B cell (primary cell): ENCODE measurements around the gene TSHR. TPM values are rescaled to one million over a fixed set of nuclear protein-coding genes. Genes with fewer than 3 reads are reported as not detected.

Source experiments
- ATAC-seq: fragments of 200-7000 bp; cut with Tn5 transposase; one replicate; pipeline ENCODE4 v1.10.0; 2021; ENCODE audit warnings: low read depth, mild to moderate bottlenecking, moderate number of reproducible peaks, moderate library complexity
- CTCF ChIA-PET: fragments of 350-600 bp; sonication (Branson Sonifier 250); formaldehyde crosslinking; loops from one replicate; lab custom pipeline; 2021; ENCODE audit warnings: antibody characterized with exemption, inconsistent platforms; lab: Charles Lee
- POLR2A ChIA-PET: fragments of 350-600 bp; sonication (Branson Sonifier 250); formaldehyde crosslinking; loops from one replicate; lab custom pipeline; 2021; ENCODE audit warnings: antibody characterized with exemption; lab: Charles Lee
- DNase-seq: peaks from one replicate; pipeline ENCODE4 v3.0.0; 2013
- H2AFZ ChIP-seq: 2 replicates; pipeline ENCODE4 v1.6.1; 2012; ENCODE audit warnings: mild to moderate bottlenecking, low read depth, low read length; ENCODE audit not compliant: insufficient read depth, poor library complexity, severe bottlenecking
- H3K27ac ChIP-seq, 2 donors: 1 replicate in 1 of 2; 2 replicates in 1 of 2; pipeline ENCODE4 v1.5.1; 2012 to 2013; ENCODE audit warnings: low read length in 2 of 2, mild to moderate bottlenecking in 2 of 2, moderate library complexity in 1 of 2
- H3K27me3 ChIP-seq, 4 experiments: fragments of 200-600 bp in 1 of 4; sonication (generic) in 1 of 4; replicated peaks in 1 of 4; 1 replicate in 2 of 4; 2 replicates in 2 of 4; pipeline versions ENCODE4 v1.6.1 to v1.7.0; 2013 to 2016; ENCODE audit warnings: low read length in 3 of 4, mild to moderate bottlenecking in 2 of 4, mixed read lengths in 1 of 4, moderate library complexity in 1 of 4; ENCODE audit not compliant: insufficient read depth in 4 of 4, control insufficient read depth in 3 of 4; ENCODE audit errors: control extremely low read depth in 1 of 4
- H3K36me3 ChIP-seq, 2 experiments: replicated peaks in 1 of 2; 1 replicate in 1 of 2; 2 replicates in 1 of 2; pipeline versions ENCODE4 v1.6.1 to v1.7.1; 2013; ENCODE audit warnings: low read length in 1 of 2; ENCODE audit not compliant: insufficient read depth in 2 of 2, control insufficient read depth in 1 of 2; ENCODE audit errors: control extremely low read depth in 1 of 2, extremely low read depth in 1 of 2
- H3K4me1 ChIP-seq, 2 donors: fragments of 200-600 bp in 1 of 2; sonication (generic) in 1 of 2; 1 replicate in 1 of 2; 2 replicates in 1 of 2; pipeline versions ENCODE4 v1.5.1 to v1.6.1; 2013 to 2017; ENCODE audit warnings: low read length in 2 of 2; ENCODE audit not compliant: control insufficient read depth in 2 of 2, insufficient read depth in 2 of 2
- H3K4me2 ChIP-seq: replicated peaks from 2 replicates; pipeline ENCODE3; 2012; ENCODE audit warnings: mild to moderate bottlenecking, low read depth, low read length; ENCODE audit not compliant: poor library complexity, severe bottlenecking
- H3K4me3 ChIP-seq, 5 experiments: fragments of 200-600 bp in 1 of 5; sonication (generic) in 1 of 5; 1 replicate in 3 of 5; 2 replicates in 2 of 5; pipeline versions ENCODE4 v1.5.1 to v1.7.0; 2011 to 2016; ENCODE audit warnings: low read length in 4 of 5, mild to moderate bottlenecking in 4 of 5, low read depth in 2 of 5, control low read depth in 1 of 5, moderate library complexity in 1 of 5; ENCODE audit not compliant: insufficient read depth in 1 of 5; ENCODE audit errors: control extremely low read depth in 1 of 5, extremely low read depth in 1 of 5
- H3K79me2 ChIP-seq: fragments of 200-600 bp; sonication (generic); one replicate; pipeline ENCODE4 v1.6.0; 2016; ENCODE audit warnings: low read length; ENCODE audit not compliant: control insufficient read depth, insufficient read depth
- H3K9ac ChIP-seq: fragments of 200-600 bp; sonication (generic); 2 replicates; pipeline ENCODE4 v1.6.1; 2017; ENCODE audit warnings: mild to moderate bottlenecking, low read length, moderate library complexity
- H3K9me3 ChIP-seq, 3 donors: one replicate each; pipeline versions ENCODE4 v1.6.1 to v1.7.1; 2013; ENCODE audit warnings: low read length in 2 of 3; ENCODE audit not compliant: control insufficient read depth in 2 of 3, insufficient read depth in 1 of 3; ENCODE audit errors: control extremely low read depth in 1 of 3
- H4K20me1 ChIP-seq: 2 replicates; pipeline ENCODE4 v1.6.0; 2012; ENCODE audit warnings: mild to moderate bottlenecking, low read length; ENCODE audit not compliant: insufficient read depth, control insufficient read depth, poor library complexity, severe bottlenecking
- H3K27ac Mint-ChIP-seq: one replicate; pipeline ENCODE4 v1.8.0; 2021; ENCODE audit warnings: mixed read lengths
- H3K27me3 Mint-ChIP-seq: one replicate; pipeline ENCODE4 v1.8.0; 2021; ENCODE audit warnings: mixed read lengths
- H3K4me1 Mint-ChIP-seq: one replicate; pipeline ENCODE4 v1.8.0; 2021; ENCODE audit warnings: mixed read lengths
- H3K4me3 Mint-ChIP-seq: one replicate; pipeline ENCODE4 v1.8.0; 2021; ENCODE audit warnings: mixed read lengths
- H3K9me3 Mint-ChIP-seq: one replicate; pipeline ENCODE4 v1.8.0; 2022; ENCODE audit warnings: mixed read lengths; ENCODE audit not compliant: insufficient read depth
- EZH2 ChIP-seq: IDR thresholded peaks from 2 replicates; pipeline ENCODE4 v1.6.1; 2012; ENCODE audit warnings: borderline replicate concordance, low read depth, mild to moderate bottlenecking, moderate library complexity, low read length; ENCODE audit not compliant: insufficient read depth, poor library complexity, severe bottlenecking
- WGBS: methylation state at CpG from one replicate; pipeline ENCODE4 v1.1.5; 2013; ENCODE audit warnings: missing lambda C conversion rate; ENCODE audit not compliant: insufficient coverage; 5-methylcytosine and 5-hydroxymethylcytosine counted together
- intact Hi-C: fragments of 100-400 bp; cut with micrococcal nuclease; formaldehyde crosslinking; loops from one replicate; pipeline ENCODE4 v1.10.0; 2022
- polyA plus RNA-seq: library from polyadenylated mRNA; depleted of rRNA; stranded (reverse); fragments of >200 nt; gene quantifications from 2 replicates; pipeline ENCODE4 v1.2.3, GENCODE V29; 2012
- total RNA-seq, 2 donors: library from RNA; stranded (reverse); fragments of 120-200 nt in 1 of 2; gene quantifications; 1 replicate in 1 of 2; 2 replicates in 1 of 2; pipeline versions ENCODE4 v1.2.3 to v1.2.4, GENCODE V29; 2013 to 2022
- TF ChIP-seq, protein P1 (sequence below): fragments of 200-600 bp; IDR thresholded peaks from one replicate; pipeline ENCODE4 v1.8.0; 2022; ENCODE audit warnings: antibody characterized with exemption, mild to moderate bottlenecking

Gene TSHR
- total and polyA plus RNA-seq, 2 donors (not counting 1 experiment from before 2014, with no cell fraction given), result 0.15 to 0.37 TPM

DNA sequence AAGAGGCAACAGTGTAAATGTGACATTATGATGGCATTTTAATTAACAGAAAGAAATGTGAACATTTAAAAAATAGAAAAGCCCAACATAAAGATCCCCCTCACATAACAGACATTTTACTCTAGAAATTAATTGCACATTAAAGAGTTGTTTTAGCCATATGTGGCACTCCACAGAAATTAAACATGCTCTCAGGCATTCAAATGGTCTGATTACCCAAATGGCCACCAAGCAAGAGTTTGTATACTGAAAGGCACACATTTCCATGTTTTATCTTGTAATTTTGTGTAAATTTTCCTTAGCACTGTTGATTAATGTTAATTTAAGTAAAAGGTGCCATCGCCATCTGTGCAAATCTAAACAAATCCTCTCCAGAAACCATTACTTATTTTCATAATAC is 221.8 kb downstream of the TSHR start:
- peaks cover 2 to 11% of the 10 kb centered on the region in 2 experiments for H3K36me3 ChIP-seq
- DNase-seq (no peak), ATAC-seq (no peak)
- H4K20me1 ChIP-seq, result no peaks in the 10 kb centered on the region
- H3K4me1 Mint-ChIP-seq, result peaks cover 61% of the 10 kb centered on the region
- H3K9ac ChIP-seq, result peak overlapping the region; percentile 34
- peak overlapping the region; percentile 24 for H3K4me3 Mint-ChIP-seq
- ChIA-PET CTCF (interaction anchor here (1.3 to 1.9 kb wide), 2 partner anchors 7 to 190 kb away, joined by 3 to 6 read pairs; no protein-coding TSS in a partner anchor), POLR2A (no interaction called here)
- no peaks in the 10 kb centered on the region for H3K9me3 Mint-ChIP-seq
- H3K9me3 ChIP-seq, result no peaks in the 10 kb centered on the region
- H3K4me2 ChIP-seq, result peak overlapping the region; percentile 31
- peak overlapping the region in 1 of 2 donors; percentile 9 for H3K27ac ChIP-seq
- intact Hi-C loops, result no loop called here
- peak overlapping the region; percentile 54 for H3K27ac Mint-ChIP-seq
- WGBS, result no CpG with 5 or more reads among the region's 1 CpG
- no peak overlapping the region for H2AFZ ChIP-seq
- H3K27me3 ChIP-seq, result no peaks in the 10 kb centered on the region
- no peaks in the 10 kb centered on the region for H3K27me3 Mint-ChIP-seq
- H3K4me3 ChIP-seq, result peak overlapping the region in 1 of 5 experiments; percentile 22
- TF ChIP-seq, protein P1, sequence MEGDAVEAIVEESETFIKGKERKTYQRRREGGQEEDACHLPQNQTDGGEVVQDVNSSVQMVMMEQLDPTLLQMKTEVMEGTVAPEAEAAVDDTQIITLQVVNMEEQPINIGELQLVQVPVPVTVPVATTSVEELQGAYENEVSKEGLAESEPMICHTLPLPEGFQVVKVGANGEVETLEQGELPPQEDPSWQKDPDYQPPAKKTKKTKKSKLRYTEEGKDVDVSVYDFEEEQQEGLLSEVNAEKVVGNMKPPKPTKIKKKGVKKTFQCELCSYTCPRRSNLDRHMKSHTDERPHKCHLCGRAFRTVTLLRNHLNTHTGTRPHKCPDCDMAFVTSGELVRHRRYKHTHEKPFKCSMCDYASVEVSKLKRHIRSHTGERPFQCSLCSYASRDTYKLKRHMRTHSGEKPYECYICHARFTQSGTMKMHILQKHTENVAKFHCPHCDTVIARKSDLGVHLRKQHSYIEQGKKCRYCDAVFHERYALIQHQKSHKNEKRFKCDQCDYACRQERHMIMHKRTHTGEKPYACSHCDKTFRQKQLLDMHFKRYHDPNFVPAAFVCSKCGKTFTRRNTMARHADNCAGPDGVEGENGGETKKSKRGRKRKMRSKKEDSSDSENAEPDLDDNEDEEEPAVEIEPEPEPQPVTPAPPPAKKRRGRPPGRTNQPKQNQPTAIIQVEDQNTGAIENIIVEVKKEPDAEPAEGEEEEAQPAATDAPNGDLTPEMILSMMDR, result no peak
- no peaks in the 10 kb centered on the region for H3K79me2 ChIP-seq
- peaks cover 10 to 11% of the 10 kb centered on the region in 2 donors for H3K4me1 ChIP-seq

DNA sequence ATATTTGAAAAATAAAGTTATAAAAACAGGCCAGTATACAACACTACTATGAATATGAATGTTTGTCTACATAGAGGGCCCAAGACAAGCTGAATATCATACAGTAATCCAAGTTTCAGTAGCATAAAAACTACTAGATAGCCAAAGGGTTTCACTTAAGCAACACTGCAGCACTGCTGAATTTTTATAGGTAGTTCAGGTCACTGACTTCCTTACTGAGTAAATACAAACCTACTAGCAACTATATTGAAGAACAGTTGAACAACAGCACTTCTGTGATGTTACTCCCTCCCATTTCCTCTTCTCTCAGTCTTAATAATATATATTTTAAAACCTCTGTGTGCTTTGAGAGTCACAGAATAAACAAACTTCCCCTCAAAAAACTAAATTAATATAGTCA is 222.6 kb downstream of the TSHR start:
- Mint-ChIP-seq H3K4me3 (no peak overlapping the region), H3K9me3 (no peaks in the 10 kb centered on the region), H3K27ac (no peak overlapping the region), H3K4me1 (peaks cover 58% of the 10 kb centered on the region), H3K27me3 (no peaks in the 10 kb centered on the region)
- H4K20me1 ChIP-seq, result no peaks in the 10 kb centered on the region
- peaks cover 3 to 6% of the 10 kb centered on the region in 2 donors for H3K4me1 ChIP-seq
- H3K36me3 ChIP-seq, result peaks cover 3 to 17% of the 10 kb centered on the region in 2 experiments
- H3K4me2 ChIP-seq, result peak overlapping the region; percentile 31
- no peaks in the 10 kb centered on the region for H3K79me2 ChIP-seq
- H3K27ac ChIP-seq, result peak overlapping the region; percentile 9 to 34
- ATAC-seq, result no peak
- peak overlapping the region in 1 of 5 experiments; percentile 22 for H3K4me3 ChIP-seq
- no peaks in the 10 kb centered on the region for H3K27me3 ChIP-seq
- no peak overlapping the region for H2AFZ ChIP-seq
- H3K9me3 ChIP-seq, result no peaks in the 10 kb centered on the region
- no peak overlapping the region for H3K9ac ChIP-seq
- ChIA-PET CTCF (interaction anchor here (1.3 to 1.9 kb wide), 2 partner anchors 8 to 191 kb away, joined by 3 to 6 read pairs; no protein-coding TSS in a partner anchor), POLR2A (no interaction called here)
- no peak for DNase-seq
- TF ChIP-seq, protein P1, result no peak
- TF ChIP-seq EZH2, result no peak
- intact Hi-C loops, result no loop called here
